ENCODE measurements around the gene NFIA.

Gene NFIA

DNA sequence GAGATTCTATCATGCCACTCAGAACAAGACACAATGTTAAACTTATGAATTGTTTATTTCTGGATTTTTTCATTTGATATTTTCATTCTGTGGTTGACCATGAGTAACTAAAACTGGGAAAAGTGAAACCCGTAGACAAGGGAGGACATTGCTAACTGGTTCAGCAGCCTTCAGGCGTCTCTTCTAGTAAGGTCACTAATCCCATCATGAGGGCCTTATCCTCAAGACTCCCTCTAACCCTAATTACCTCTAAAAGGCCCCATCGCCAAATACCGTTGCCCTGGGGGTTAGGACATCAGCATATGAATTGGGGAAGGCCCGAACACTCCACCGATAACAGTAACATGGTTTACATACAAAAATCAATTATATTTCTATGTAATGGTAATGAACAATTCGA lies 394.9 kb downstream of the NFIA start:
- no peak for DNase-seq

DNA sequence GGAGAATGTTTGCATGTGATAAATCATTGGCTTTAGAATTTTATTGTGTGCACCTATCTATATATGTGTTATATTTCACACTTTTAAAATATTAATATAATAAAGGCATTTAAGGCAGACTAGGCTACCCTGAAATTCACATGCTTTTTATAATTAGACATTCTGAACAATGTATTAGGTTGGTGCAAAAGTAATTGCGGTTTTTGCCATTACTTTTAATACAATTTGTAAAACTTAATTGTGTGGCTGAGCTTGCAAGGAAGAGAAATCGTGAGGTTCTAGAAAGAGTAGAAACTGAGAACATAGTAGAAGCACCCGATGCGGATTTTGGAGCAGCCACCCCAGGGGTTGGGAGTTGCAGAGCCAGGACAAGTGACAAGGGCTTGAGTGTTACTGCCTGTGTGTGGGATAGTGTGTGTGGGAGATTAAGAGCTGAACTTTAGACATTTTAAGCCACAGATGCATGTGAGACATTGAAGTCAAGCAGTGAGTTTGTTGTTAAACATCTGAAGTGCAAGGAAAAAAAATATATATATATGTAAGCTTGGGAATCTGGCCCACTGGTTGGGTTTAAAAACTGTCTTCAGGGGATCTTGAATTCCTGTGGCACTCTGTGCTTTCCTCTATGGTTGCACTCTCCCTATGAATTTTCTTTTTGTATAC lies 398.0 kb downstream of the NFIA start:
- DNase-seq: no peak

DNA sequence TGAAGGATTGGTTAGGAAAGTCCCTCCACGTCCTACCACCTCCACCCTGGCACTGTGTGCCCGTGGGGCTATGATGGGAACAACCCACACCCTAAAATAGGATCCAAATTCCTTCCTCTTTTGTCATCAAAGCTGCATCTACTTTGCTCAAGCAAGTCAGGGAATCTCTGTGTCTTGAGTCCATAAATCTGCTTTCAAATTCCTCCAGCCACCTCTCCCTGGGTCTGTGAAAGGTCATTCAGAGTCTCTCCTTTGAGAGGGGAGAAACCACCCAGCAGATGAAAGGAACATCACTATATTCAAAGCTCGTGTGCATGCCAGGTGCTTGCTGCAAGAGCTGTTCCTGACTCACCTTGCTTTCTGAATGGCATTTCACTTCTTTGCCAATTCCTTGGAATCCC lies 399.0 kb downstream of the NFIA start:
- DNase-seq: no peak

DNA sequence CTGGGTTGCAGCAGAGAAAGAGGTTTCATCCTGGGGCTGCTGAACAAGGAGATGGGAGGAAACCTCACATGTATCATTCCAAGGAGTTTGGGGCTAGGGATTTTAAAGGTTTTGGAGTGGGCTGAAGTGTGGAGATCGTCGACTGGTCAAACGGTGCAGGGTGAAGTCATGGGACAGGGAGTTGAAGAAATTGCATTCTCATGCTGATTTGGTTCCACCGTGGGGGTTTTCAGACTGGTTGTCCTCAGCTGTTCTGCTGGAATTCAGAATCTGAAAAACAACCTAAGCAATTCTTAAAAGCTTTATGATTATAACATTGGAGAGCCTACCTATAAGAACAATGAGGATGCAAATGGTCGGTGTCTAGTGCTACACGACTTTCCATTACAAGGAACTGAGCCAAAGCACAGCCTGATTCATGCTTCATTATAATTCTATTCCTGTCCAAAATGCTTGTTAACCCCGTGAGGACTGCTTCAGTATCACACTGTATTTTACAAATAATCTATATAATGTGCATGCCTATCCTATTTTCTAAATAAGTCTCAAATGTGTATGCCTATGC lies 399.9 kb downstream of the NFIA start:
- no peak for DNase-seq

DNA sequence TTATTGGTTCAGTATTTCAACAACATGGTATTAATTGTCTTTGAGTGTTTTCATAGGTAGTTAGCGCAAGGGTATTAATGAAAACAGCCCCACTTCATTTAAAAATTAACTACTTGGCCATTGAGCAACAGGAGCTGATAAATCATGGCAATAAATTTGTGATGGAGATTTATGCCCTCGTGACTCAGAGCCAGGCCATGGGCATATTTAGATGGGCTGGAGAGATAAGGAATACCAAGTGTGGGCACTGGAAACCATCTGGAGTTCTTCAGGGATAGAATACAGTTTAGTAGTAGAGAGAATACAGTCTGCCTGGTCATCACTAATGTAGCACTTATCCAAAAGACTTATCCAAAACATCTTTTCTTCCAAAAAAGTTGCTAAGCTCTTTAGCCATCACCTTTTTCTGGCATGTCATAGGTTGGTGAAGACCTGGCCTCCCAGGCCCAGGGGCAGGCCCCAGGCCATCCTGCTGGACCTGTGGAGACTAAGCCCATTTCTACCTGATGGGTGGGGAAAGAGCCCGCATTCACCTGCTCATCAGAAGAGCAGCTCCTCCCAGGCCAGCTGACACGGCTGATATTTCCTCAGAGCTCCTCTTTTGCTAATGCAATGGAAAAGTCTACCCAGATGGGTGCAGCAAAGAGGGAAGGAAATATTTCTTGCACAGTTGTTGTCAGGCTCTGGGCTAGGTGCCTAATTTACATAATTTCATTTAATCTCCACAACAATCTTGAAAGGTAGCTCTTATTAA lies 404.6 kb downstream of the NFIA start:
- no peak for DNase-seq

DNA sequence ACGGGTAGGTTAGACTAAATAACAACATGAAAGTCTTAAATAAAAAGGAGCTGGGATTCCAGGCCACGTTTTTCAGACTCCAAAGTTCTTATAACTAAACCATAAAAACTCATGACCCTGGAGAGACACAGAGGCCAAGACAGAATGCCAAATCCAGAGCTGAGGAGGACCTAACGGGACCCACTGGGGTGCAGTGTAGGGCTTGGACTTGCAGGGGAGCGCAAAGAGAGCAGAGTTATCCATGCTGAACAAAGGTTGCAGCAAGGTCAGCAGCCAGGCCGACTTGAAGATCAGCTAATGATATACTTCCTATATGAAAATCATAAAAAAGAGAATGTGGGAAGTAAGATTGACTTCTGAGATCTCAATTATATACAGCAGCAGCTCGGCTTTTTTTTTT lies 405.4 kb downstream of the NFIA start:
- no peak for DNase-seq

DNA sequence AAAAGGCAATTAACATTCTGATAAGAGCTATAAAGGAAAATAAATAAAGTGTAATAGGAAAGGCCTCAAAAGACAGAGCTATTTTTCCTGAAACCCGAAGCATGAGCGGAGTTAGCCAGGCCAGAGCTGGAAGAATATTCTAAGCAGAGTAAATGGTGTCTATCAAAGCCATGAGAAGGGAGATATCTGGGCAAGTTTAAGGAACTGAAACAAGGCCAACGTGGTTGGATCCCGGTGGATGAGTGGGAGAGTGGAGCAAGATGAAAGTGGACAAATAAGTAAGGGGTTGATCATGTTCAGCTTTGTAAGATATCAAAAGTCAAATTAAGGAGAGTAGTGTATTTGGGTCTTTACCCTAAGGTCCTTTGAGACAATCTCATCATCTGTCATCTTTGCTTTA lies 408.6 kb downstream of the NFIA start:
- no peak for DNase-seq

DNA sequence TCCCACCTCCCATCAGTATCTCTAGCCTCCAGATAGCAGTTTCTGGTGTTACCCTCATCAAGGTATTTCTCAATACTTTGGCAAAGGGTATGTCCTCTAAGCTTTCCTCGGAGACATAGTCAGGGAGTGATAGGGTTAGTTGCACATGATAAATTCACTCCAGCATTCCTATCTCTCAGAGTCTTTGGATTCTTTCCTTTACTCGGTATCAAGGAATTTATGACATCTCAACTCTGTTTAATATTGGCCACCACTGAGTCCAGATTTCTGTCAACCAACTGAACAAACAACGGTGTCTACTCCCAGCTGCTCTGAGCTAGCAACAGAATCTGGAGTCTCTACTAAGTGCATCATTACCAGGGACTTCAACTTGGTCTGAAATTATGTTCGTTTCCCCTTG lies 409.1 kb downstream of the NFIA start:
- no peak for DNase-seq

DNA sequence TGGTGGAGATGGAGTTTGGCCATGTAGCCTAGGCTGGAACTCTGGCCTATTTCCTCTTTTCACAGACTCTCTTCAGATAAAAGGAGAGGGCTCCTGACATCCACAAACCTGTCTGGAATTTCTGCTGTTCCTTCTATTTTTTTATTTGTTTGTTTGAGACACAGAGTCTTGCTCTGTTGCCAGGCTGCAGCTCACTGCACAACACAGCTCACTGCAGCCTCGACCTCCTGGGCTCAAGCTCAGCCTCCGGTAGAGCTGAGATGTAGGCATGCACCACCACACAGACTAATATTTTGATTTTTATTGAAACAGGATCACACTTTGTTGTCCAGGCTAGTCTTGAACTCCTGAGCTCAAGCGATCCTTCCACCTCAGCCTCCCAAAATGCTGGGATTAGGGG lies 411.6 kb downstream of the NFIA start:
- DNase-seq: no peak

DNA sequence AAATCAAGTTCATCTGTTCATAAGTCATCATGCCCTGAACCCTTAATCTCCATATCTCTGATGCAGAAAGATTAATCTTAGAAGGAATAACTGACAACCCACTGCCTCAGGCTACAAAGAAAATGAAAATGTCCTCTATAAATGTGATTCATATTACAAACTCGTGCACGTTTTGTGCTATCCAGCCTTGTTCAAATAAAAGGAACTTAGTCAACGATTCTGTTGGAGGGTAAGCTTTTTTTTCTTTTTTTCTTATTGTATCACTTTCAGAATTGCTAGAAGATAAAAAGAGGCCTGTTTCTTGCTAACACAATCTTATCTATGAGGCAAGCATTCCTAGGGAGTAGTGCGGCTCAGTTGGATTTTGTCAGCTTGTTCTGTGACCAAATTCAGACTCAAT lies 414.1 kb downstream of the NFIA start:
- no peak for DNase-seq

DNA sequence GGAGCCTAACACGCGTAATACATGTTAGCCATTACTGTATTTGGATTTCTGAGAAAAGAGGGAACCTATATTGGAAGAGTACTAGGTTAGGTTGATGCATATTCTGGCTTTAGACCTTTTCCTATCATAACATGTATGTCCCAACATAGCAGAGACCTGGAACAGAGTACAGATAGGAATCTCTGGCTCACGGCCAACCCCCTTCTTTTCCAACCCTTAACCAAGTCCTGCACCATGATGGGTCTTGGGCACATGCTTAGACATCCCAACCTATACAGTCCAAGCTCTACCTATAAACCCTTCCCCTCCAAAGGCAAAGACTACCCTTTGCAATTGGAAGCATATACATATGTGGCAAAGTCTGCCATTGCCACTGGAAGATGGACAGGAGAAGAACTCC lies 414.7 kb downstream of the NFIA start:
- no peak for DNase-seq

DNA sequence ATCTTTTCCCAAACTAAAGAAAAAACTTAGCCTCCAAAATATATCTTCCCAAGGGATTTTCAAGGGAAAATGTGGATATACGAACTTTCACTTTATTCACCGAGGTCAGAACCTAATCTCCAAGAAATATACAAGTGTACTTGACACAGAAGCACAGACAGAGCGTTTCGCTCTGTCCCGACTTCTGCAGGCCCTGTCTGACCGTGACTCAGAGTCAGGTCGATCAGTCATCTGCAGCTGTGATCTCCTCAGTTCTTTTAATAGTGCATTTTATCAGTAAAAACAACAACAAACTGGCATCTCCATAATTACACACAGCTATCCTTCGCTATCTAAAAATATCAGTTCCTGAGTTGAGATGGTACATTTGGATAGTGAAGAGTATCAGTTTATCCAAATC lies 416.0 kb downstream of the NFIA start:
- no peak for DNase-seq

DNA sequence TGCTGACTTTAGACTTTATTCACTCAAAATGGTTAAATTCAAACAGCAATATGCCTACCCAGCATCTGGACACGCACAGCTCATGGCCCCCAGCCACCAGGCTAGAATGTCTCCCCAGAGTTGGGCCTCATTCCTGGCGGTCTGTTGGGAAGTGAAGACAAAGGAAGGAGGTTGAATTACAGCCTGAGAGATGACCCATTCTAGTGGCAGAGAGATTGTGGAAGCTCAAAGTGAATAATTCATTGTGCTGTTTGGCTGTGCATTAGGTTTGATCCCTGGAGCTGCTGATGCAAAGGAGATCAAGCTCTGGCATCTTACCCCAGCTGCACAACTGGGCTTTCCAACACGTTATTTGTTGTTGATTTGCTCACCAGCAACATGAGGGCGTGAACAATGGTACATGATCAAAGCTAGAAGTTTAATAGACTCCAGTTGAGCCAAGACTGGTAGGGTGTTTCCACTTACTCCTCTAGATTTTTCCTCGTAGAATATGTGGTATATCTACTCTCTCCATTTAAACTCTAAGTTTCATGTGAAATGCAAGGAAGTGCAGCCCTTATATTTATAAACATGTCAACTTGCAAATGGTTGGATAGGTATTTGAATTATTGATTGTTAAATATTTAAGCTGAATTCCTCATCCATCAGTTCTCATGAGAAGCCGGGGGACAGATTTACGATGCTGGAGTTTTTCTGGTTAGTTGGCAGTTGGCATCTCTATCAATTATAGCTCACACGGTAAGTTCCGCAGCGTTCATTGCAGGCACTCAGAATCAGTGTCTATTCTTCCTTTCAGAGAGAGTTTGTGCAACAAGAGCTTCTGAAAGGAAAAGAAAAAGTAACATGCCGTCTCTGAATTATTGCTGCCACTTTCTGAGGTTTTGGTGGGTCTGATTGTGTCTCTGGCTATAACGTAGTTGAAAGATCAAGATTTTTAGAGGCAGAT lies 419.9 kb downstream of the NFIA start:
- no peak for DNase-seq

DNA sequence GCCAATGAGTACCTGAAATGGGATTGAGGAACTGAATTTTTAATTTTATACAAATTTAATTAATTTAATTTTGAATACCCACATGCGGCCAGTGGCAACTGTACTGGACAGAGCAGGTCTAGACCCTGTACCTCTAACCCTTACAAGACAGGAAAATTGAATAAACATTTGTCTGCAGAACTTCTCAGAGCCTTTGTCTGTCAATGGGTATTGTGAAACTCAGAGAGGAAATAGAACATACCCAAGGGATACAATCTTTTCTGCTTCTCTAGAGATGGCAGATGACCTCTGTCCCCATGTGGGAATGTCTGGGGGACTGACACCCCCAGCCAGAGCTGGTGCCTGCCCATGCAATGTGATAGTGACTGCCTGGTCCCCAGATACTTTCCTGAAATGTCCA lies 421.9 kb downstream of the NFIA start:
- no peak for DNase-seq

DNA sequence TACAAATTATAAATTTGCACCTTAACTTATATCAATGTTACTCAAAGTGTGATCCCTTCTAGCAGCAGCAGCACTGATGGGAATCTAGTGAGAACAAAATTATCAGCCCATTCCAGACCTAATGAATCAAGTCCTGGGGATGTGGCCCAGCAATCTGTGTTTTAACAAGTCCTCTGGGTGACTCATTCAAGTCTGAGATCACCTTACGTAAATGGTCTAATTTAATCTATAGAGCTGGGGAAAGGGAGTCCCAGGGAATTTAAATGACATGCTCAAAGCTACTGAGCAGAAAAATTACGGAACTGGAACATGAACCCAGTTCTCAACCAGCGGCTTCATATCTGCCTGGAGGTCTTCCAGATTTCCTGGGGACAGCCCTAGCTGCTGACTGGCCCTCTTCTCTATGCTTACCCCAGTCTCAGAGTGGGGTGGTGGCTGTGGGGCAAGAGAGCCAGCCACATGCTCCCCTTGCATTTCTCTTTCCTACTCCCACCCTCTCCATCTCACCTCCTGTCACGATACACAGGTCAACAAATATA lies 422.6 kb downstream of the NFIA start:
- peak; percentile 2 for DNase-seq

DNA sequence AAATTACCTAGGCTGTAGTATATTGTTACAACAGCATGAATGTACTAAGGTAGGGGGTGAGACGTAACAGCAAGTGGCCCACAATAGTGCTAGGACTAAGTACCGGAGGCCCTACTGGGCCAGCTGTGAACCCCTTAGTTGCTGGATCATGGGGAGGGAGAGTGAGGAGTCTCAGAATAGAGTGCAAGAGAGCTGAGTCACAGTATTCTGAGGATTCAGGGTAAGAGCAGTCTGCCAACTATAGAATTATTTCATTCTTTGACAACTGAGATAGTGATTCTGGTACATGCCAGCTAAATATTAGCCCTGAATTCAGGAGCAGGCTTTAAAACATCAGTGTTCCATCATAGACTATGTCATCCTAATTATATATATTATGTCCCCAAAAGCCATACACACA lies 423.9 kb downstream of the NFIA start:
- no peak for DNase-seq

DNA sequence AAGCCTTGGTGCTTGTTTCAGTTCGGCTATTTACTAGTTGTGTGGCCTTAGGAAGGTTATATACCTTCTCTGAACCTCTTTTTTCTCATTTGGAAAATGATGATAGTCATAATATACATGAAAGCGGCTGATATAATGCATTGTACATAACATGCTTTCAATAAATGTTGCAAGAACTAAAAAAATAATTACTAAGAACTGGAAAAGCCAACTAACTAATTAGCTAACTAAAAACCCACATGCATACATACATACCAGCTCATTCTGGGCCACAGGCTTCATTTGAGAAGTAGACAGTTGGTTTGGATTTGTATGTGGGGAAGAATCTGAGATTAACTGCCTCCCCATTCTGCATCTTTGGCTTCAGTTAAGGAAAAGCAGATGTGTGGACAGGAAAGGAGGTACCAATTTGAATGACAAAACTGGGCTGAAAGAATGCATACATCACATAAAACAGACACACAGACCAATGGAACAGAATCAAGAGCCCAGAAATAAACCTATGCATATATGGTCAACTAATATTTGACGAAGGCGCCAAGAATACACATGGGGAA lies 424.7 kb downstream of the NFIA start:
- no peak for DNase-seq

All from DMS 273 treated with DMSO at 0.1 percent for 48 hours (cell line).